CD4-positive, alpha-beta T cell treated with Interleukin-17A for 4 hours (primary cell): Measurements from ENCODE around the gene GPX8.
A peak's percentile ranks its signal among the peaks of the same experiment; 100 is the strongest.

Source experiments
- DNase-seq: peaks from one replicate; pipeline ENCODE4 v3.0.0-alpha.2; 2020; ENCODE audit warnings: mixed read lengths

GPX8 gene

GRCh38 chr5:55172937-55173686 lies 13.1 kb downstream of the GPX8 start, which contains the start of gene CDC20B:
Gene CDC20B, minus strand, starts transcription at chr5:55173177. Its CDS starts 177 bp downstream, at chr5:55173000.
- peak; percentile 76 for DNase-seq

DNA sequence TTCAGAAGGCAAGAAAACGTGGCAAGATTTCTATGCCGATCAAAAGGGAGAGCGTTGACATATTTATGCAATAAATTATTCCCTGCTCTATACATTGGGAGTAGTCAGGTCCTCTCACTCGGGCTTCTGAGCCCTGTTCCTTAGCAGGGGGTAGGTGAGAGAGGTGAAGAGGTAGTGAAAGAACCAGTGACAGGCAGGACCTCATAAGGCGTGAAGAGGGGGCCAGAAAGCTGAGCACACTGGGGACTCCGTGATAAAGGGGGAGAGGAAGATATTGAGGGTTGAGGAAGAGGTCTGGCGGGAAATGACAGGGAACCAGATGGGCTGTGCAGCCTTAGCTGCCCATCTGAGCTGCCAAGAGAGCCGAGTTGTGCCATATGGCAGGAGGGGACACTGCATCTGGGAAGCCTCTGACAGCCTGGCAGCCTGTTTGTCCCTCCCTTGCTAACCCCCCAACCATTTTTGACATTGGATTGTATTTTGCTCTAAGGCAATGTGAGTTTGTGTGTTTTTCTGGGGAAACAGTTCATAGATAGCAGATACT lies 13.8 kb downstream of the GPX8 start:
- DNase-seq: peak; percentile 5

- no peak for DNase-seq
These were observed 15.8 kb downstream of the GPX8 start for GRCh38 chr5:55175781-55176175.

- DNase-seq: peak; percentile 10
These were observed 16.3 kb downstream of the GPX8 start for GRCh38 chr5:55176176-55176818.

GRCh38 chr5:55177078-55177477 lies 17.1 kb downstream of the GPX8 start:
- no peak for DNase-seq

DNA sequence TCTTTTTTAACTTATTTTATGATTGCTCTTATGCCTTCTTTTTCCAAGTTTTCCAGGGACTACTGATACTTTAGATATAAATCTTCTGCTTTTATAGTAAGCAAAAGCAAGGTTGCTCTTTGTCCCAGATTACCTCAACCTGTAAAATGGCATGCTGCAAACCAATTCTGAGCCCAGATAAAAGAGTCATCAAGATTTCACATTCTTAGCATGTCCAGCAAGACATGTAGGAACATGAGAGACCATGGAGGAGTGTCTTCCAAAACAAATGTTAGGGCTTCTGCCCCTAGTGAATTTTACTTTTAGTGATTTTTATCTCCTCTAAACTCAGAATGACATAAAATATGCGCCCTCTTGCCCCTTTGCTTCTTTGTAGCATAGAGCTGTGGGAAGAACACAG lies 20.0 kb downstream of the GPX8 start:
- no peak for DNase-seq

GRCh38 chr5:55187370-55187769 lies 27.4 kb downstream of the GPX8 start:
- no peak for DNase-seq

DNA sequence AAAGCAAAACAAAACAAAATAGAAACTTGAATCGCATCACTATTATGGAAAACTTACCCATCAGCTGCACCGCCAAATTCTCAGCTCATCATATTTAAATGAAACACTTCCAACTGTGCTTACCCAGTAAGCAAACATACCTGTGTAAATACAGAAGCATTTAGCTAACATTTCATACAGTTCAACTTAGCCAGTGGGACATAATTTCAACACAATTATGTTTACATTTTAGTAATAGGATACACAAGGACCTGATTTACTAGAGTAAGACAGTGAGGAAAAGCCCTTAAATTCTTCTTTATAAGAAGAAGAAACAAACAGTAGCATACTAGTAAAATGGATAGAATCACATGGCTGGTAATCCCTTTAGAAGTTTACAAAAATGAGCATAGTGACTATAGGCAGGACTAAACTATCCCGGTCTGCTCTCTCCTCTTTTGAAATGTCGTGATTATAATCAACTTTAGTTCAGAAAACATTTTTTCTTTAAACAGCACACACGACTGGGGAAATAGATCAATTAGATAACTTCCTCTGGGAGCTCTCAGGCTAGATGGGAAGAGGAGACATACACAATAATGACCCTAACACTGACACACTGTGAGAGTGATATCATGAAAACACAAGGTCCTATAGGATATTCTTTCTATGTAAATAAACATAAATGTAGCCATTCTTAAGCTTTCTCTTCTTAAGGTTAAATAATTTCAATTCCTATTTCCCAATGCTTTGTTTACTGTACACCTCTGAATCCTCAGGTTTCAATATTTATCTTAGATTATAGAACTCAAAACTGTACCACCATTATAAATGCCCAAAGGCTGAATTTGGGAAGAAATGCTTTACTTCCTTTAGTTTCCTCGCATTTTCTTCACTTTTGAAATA lies 28.9 kb downstream of the GPX8 start:
- no peak for DNase-seq

GRCh38 chr5:55191165-55191564 lies 31.2 kb downstream of the GPX8 start:
- DNase-seq: no peak

- no peak for DNase-seq
These were observed 45.0 kb downstream of the GPX8 start for GRCh38 chr5:55205001-55205400.

DNA sequence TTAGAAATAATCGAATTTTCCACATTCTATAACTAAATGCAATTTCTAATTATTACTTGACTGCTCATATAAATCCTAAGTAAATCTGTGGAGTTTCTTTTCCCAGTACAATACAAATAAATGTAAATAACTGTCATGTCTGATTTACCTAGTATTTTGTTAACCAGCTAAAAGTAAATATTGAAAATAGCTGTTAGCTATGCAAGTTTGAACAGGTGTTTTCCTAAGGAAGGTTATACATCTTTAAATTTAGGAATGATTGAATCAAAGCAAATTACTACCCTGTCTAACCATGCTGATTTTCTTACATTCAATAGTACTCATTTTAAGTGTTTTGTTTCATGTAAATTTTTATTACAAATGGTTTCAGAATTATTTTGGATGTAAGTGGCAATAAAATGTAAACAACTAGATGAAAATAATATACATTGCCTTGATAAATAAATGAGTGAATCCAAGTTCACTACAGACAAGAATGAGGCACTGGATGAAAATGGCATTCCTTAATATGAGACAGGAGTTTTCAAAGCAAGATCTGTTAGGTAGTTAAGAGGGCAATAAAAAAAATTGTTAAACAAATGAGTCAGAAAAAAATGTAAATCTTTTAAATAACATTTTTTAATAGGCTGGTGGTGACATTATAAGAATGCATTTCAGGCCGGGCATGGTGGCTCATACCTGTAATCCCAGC lies 51.4 kb downstream of the GPX8 start:
- no peak for DNase-seq
